Liver (tissue), 9 donors: Measurements from ENCODE around the gene RIIAD1. TPM values are rescaled to one million over a fixed set of nuclear protein-coding genes. Genes with fewer than 3 reads are reported as not detected.

ENCODE experiments used
- DNase-seq: peaks from one replicate; pipeline ENCODE4 v3.0.0-alpha.2; 2017; ENCODE audit warnings: low spot score
- H3K27ac ChIP-seq, 2 donors: one replicate each; pipeline ENCODE4 v1.7.0; 2013; ENCODE audit warnings: inconsistent platforms in 2 of 2, low read length in 2 of 2, control low read depth in 1 of 2, low read depth in 1 of 2, mild to moderate bottlenecking in 1 of 2
- H3K27me3 ChIP-seq, 4 donors: one replicate each; pipeline versions ENCODE4 v1.6.1 to v1.7.0; 2013; ENCODE audit warnings: low read length in 3 of 4, inconsistent platforms in 1 of 4, mild to moderate bottlenecking in 1 of 4, moderate library complexity in 1 of 4; ENCODE audit not compliant: control insufficient read depth in 4 of 4, insufficient read depth in 4 of 4
- H3K36me3 ChIP-seq, 4 donors: one replicate each; pipeline versions ENCODE4 v1.6.1 to v1.7.0; 2013; ENCODE audit warnings: low read length in 3 of 4, mild to moderate bottlenecking in 3 of 4, low read depth in 1 of 4, moderate library complexity in 1 of 4; ENCODE audit not compliant: control insufficient read depth in 4 of 4, insufficient read depth in 3 of 4
- H3K4me1 ChIP-seq, 4 donors: one replicate each; pipeline versions ENCODE4 v1.6.1 to v1.7.0; 2013; ENCODE audit warnings: low read length in 3 of 4, mild to moderate bottlenecking in 3 of 4, moderate library complexity in 1 of 4; ENCODE audit not compliant: control insufficient read depth in 4 of 4, insufficient read depth in 4 of 4
- H3K4me3 ChIP-seq, 3 donors: one replicate each; pipeline versions ENCODE4 v1.6.1 to v1.7.0; 2013; ENCODE audit warnings: low read length in 3 of 3, control low read depth in 1 of 3, low read depth in 1 of 3, mild to moderate bottlenecking in 1 of 3
- H3K9ac ChIP-seq, 2 donors: one replicate each; pipeline ENCODE4 v1.7.0; 2013; ENCODE audit warnings: low read length in 2 of 2, mild to moderate bottlenecking in 2 of 2, moderate library complexity in 2 of 2, control low read depth in 1 of 2, low read depth in 1 of 2
- H3K9me3 ChIP-seq, 4 donors: one replicate each; pipeline versions ENCODE4 v1.6.1 to v1.7.0; 2013; ENCODE audit warnings: low read length in 3 of 4; ENCODE audit not compliant: control insufficient read depth in 4 of 4
- EGR1 ChIP-seq, 2 donors: IDR thresholded peaks; 2 replicates each; pipeline ENCODE4 v1.6.1; 2016 to 2018; ENCODE audit warnings: antibody characterized with exemption in 2 of 2, low read depth in 2 of 2
- FOXA1 ChIP-seq: IDR thresholded peaks from 2 replicates; pipeline ENCODE4 v1.6.1; 2016; ENCODE audit warnings: antibody characterized with exemption
- FOXA2 ChIP-seq: IDR thresholded peaks from 2 replicates; pipeline ENCODE4 v1.6.1; 2016; ENCODE audit warnings: antibody characterized with exemption
- GABPA ChIP-seq, 2 donors: IDR thresholded peaks in 1 of 2; conservative IDR thresholded peaks in 1 of 2; 2 replicates each; pipeline ENCODE4 v1.6.1; 2016; ENCODE audit warnings: antibody characterized with exemption in 2 of 2, mild to moderate bottlenecking in 1 of 2, moderate library complexity in 1 of 2
- HNF4A ChIP-seq, 2 donors: conservative IDR thresholded peaks; 2 replicates each; pipeline ENCODE4 v1.6.1; 2016; ENCODE audit warnings: antibody characterized with exemption in 2 of 2, mild to moderate bottlenecking in 2 of 2
- HNF4G ChIP-seq: IDR thresholded peaks from 2 replicates; pipeline ENCODE4 v1.6.1; 2016; ENCODE audit warnings: antibody characterized with exemption
- JUND ChIP-seq, 2 donors: IDR thresholded peaks; 2 replicates each; pipeline ENCODE4 v1.6.1; 2016; ENCODE audit warnings: antibody characterized with exemption in 2 of 2
- NR2F2 ChIP-seq: IDR thresholded peaks from 2 replicates; pipeline ENCODE4 v1.6.1; 2016; ENCODE audit warnings: antibody characterized with exemption
- RAD21 ChIP-seq, 2 donors: IDR thresholded peaks; 2 replicates each; pipeline ENCODE4 v1.6.1; 2016; ENCODE audit warnings: antibody characterized with exemption in 2 of 2, mild to moderate bottlenecking in 2 of 2
- RXRA ChIP-seq, 2 donors: IDR thresholded peaks; 2 replicates each; pipeline ENCODE4 v1.6.1; 2017 to 2018; ENCODE audit warnings: antibody characterized with exemption in 2 of 2, mild to moderate bottlenecking in 1 of 2
- SP1 ChIP-seq: IDR thresholded peaks from 2 replicates; pipeline ENCODE4 v1.6.1; 2018; ENCODE audit warnings: antibody characterized with exemption, mild to moderate bottlenecking
- TAF1 ChIP-seq: conservative IDR thresholded peaks from 2 replicates; pipeline ENCODE4 v1.6.1; 2016; ENCODE audit warnings: antibody characterized with exemption, mild to moderate bottlenecking
- YY1 ChIP-seq: IDR thresholded peaks from 2 replicates; pipeline ENCODE4 v1.6.1; 2016; ENCODE audit warnings: antibody characterized with exemption, mild to moderate bottlenecking
- WGBS: extraction: QIAGEN DNeasy Blood & Tissue Kit; methylation state at CpG from one replicate; pipeline ENCODE4 v1.1.7; 2013; 5-methylcytosine and 5-hydroxymethylcytosine counted together
- polyA plus RNA-seq, 2 donors: library from polyadenylated mRNA; stranded (reverse) in 1 of 2; unstranded in 1 of 2; fragments of 200-250 nt in 1 of 2; fragments of >200 nt in 1 of 2; fragmentation: Nextera tagmentation in 1 of 2; extraction: Ambion mirVana in 1 of 2; gene quantifications; one replicate each; pipeline versions ENCODE4 v1.2.1 to v1.2.3, GENCODE V29; 2013 to 2015
- total RNA-seq, 2 donors: library from RNA; depleted of rRNA; stranded (reverse); fragments of >200 nt; gene quantifications; one replicate each; pipeline ENCODE4 v1.2.3, GENCODE V29; 2014
- TF ChIP-seq, protein P1 (sequence below): IDR thresholded peaks from 2 replicates; pipeline ENCODE4 v1.6.1; 2016; ENCODE audit warnings: antibody characterized with exemption
- TF ChIP-seq, protein P2 (sequence below): IDR thresholded peaks from 2 replicates; pipeline ENCODE4 v1.6.1; 2016; ENCODE audit warnings: antibody characterized with exemption, mild to moderate bottlenecking
- TF ChIP-seq, protein P3 (sequence below): IDR thresholded peaks from 2 replicates; pipeline ENCODE4 v1.6.1; 2016; ENCODE audit warnings: antibody characterized with exemption
- donor health status: healthy.
- donor health status: healthy.
- donor health status: healthy.
- donor health status: healthy.
- donor health status: healthy.

RIIAD1 gene
- total and polyA plus RNA-seq, 4 donors, result not detected

DNA sequence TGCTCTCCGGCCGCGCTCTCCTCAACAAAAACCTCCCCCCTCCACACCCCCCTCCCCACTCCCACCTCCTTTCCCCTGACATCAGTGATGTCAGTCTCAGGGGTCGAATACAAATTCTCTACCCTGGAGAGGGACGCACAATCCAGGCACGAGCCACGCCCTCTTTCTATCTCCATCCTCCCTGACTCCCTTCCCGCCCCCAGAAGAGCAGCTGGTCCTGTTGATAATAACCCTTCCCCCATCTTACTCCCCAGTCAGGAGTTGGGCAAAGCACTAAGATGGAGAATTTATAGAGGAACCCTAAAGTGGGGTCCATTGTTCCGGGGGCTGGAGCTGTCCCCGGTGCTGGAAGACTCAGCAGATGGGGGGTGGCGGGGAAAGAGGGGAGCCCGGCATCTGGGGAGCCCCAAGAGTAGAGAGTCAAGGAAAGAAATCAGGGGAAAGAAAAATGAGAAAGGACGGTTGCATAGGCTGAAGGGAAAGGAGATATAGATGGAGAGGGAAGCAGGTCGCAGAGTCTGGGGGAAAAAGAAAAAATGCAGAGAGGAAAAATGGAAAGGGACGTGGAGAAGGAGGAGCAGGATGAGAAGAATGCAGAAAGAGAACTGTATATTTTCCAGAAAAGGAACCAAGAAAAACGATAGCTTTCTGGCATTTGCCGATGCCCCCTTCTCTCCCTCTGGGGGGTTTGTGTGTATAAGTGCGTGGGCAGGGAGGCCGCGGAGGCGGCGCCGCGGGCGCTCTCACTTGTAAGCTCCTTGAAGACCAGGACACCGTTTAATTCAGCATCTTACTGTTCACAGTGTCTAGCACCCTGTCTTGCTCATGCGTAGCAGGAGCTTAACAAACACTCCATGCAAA is 4.3 kb upstream of the RIIAD1 start, which contains the start of gene CELF3:
TSS of gene CELF3 (minus strand) at position 33 of the 861 bp plus-strand sequence. CDS start 783 bp downstream, outside the sequence.
- DNase-seq, result peak; percentile 63
- H3K9me3 ChIP-seq, result no peaks in the 10 kb centered on the region
- no peak within 1 kb of the TSS for H3K4me3 ChIP-seq
- no peak for TF ChIP-seq YY1
- no peak for TF ChIP-seq JUND (IDR thresholded peaks at IDR 0.05)
- TF ChIP-seq, protein P1, sequence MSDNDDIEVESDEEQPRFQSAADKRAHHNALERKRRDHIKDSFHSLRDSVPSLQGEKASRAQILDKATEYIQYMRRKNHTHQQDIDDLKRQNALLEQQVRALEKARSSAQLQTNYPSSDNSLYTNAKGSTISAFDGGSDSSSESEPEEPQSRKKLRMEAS, result no peak
- TF ChIP-seq RAD21 (IDR thresholded peaks at IDR 0.05), result no peak
- TF ChIP-seq, protein P2, sequence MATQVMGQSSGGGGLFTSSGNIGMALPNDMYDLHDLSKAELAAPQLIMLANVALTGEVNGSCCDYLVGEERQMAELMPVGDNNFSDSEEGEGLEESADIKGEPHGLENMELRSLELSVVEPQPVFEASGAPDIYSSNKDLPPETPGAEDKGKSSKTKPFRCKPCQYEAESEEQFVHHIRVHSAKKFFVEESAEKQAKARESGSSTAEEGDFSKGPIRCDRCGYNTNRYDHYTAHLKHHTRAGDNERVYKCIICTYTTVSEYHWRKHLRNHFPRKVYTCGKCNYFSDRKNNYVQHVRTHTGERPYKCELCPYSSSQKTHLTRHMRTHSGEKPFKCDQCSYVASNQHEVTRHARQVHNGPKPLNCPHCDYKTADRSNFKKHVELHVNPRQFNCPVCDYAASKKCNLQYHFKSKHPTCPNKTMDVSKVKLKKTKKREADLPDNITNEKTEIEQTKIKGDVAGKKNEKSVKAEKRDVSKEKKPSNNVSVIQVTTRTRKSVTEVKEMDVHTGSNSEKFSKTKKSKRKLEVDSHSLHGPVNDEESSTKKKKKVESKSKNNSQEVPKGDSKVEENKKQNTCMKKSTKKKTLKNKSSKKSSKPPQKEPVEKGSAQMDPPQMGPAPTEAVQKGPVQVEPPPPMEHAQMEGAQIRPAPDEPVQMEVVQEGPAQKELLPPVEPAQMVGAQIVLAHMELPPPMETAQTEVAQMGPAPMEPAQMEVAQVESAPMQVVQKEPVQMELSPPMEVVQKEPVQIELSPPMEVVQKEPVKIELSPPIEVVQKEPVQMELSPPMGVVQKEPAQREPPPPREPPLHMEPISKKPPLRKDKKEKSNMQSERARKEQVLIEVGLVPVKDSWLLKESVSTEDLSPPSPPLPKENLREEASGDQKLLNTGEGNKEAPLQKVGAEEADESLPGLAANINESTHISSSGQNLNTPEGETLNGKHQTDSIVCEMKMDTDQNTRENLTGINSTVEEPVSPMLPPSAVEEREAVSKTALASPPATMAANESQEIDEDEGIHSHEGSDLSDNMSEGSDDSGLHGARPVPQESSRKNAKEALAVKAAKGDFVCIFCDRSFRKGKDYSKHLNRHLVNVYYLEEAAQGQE, result peak; percentile 96
- H3K27me3 ChIP-seq, result peaks cover 0 to 4% (median 0%) of the 10 kb centered on the region in 4 donors
- 14% methylated on average over 27 of the region's 27 CpGs for WGBS
- H3K9ac ChIP-seq, result no peak within 1 kb of the TSS
- H3K36me3 ChIP-seq, result no peaks in the 10 kb centered on the region
- no peak within 1 kb of the TSS for H3K27ac ChIP-seq
- H3K4me1 ChIP-seq, result peaks cover 4 to 23% (median 15%) of the 10 kb centered on the region in 4 donors

DNA sequence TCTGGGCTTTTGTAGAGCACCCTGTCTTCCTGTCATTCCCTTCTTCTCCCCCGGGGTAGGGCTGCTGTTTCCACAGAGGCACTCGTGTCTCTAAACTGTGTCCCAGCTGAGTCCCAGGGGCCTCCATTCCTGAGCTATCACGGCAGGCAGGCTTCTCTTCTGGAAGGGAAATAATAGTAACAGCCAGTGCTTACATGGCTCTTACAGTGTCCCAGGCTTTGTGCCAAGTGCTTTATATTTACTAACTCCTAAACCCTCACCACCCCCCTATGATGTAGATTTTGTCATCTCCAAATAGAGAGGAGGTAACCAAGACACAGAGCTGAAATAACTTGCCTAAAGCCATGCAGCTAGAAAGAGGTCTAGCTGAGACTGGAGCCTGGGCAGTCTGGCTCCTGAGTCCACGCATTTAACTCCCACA is 3.3 kb upstream of the RIIAD1 start:
- no peak for DNase-seq

More for the DNA sequence above, 3.3 kb upstream of the RIIAD1 start:
- peaks cover 4 to 23% (median 15%) of the 10 kb centered on the region in 4 donors for H3K4me1 ChIP-seq
- 59% methylated on average over 4 of the region's 4 CpGs for WGBS
- no peaks in the 10 kb centered on the region for H3K9me3 ChIP-seq
- H3K9ac ChIP-seq, result no peak overlapping the region
- peaks cover 0 to 2% (median 0%) of the 10 kb centered on the region in 4 donors for H3K27me3 ChIP-seq
- no peak for TF ChIP-seq RAD21 (IDR thresholded peaks at IDR 0.05)
- TF ChIP-seq, protein P3, sequence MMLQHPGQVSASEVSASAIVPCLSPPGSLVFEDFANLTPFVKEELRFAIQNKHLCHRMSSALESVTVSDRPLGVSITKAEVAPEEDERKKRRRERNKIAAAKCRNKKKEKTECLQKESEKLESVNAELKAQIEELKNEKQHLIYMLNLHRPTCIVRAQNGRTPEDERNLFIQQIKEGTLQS, result no peak
- no peak for TF ChIP-seq GABPA (IDR thresholded peaks at IDR 0.05 in 1 of 2, conservative IDR thresholded peaks at IDR 0.05 in 1 of 2)
- TF ChIP-seq FOXA2, result no peak
- no peak for TF ChIP-seq YY1
- no peak for TF ChIP-seq RXRA (IDR thresholded peaks at IDR 0.05)
- TF ChIP-seq HNF4A (conservative IDR thresholded peaks at IDR 0.05), result no peak
- TF ChIP-seq NR2F2, result no peak
- no peak for TF ChIP-seq FOXA1
- no peak for TF ChIP-seq EGR1 (IDR thresholded peaks at IDR 0.05; ENCODE audit: low read depth in 2 of 2)
- TF ChIP-seq SP1, result no peak
- no peak for TF ChIP-seq HNF4G
- TF ChIP-seq TAF1, result no peak
- TF ChIP-seq, protein P2, result no peak
- TF ChIP-seq, protein P1, result no peak
- no peak overlapping the region for H3K4me3 ChIP-seq
- H3K27ac ChIP-seq, result no peak overlapping the region
- H3K36me3 ChIP-seq, result no peaks in the 10 kb centered on the region
